SK-N-SH (cell line): ENCODE data around the gene RRAD. TPM values are rescaled to one million over a fixed set of nuclear protein-coding genes. Genes with fewer than 3 reads are reported as not detected.

ENCODE experiments used
- CTCF ChIA-PET: fragments of 300-600, 350-600 bp; formaldehyde crosslinking; extraction: SDS; loops from one replicate; lab custom pipeline; 2021; lab: Yijun Ruan, JAX
- POLR2A ChIA-PET: fragments of 350-600 bp; sonication (Branson Sonifier 250); formaldehyde crosslinking; extraction: SDS; loops from one replicate; lab custom pipeline; 2020; ENCODE audit warnings: antibody characterized with exemption, inconsistent platforms; lab: Yijun Ruan, JAX
- DNase-seq: peaks from one replicate; pipeline ENCODE4 v3.0.0; 2012
- H2AFZ ChIP-seq: fragments of 200-600 bp; sonication (generic); 2 replicates; pipeline ENCODE4 v1.8.1; 2016; ENCODE audit warnings: antibody characterized with exemption, mild to moderate bottlenecking, low read depth
- H3F3A ChIP-seq: fragments of 200-600 bp; sonication (generic); replicated peaks from 2 replicates; pipeline ENCODE3; 2016; ENCODE audit warnings: antibody characterized with exemption, mild to moderate bottlenecking; ENCODE audit not compliant: insufficient read depth
- H3K27ac ChIP-seq, 2 experiments: fragments of 200-500 bp in 1 of 2; fragments of 200-600 bp in 1 of 2; sonication (Bioruptor generic) in 1 of 2; sonication (generic), shearing (Covaris generic) in 1 of 2; 2 replicates each; pipeline versions ENCODE4 v1.5.1 to v1.6.1; 2014 to 2016; ENCODE audit warnings: low read depth in 2 of 2, inconsistent platforms in 1 of 2, low read length in 1 of 2, mild to moderate bottlenecking in 1 of 2, mixed read lengths in 1 of 2
- H3K27me3 ChIP-seq: fragments of 200-600 bp; sonication (generic), shearing (Covaris generic); 2 replicates; pipeline ENCODE4 v1.6.1; 2016; ENCODE audit warnings: mixed run types; ENCODE audit not compliant: insufficient read depth
- H3K36me3 ChIP-seq, 2 experiments: fragments of 200-500 bp in 1 of 2; fragments of 200-600 bp in 1 of 2; sonication (Bioruptor generic) in 1 of 2; sonication (generic) in 1 of 2; replicated peaks in 1 of 2; 2 replicates each; pipeline versions ENCODE3 to v1.5.1; 2014 to 2016; ENCODE audit warnings: low read length in 1 of 2, mild to moderate bottlenecking in 1 of 2; ENCODE audit not compliant: insufficient read depth in 2 of 2, control insufficient read depth in 1 of 2
- H3K4me1 ChIP-seq, 2 experiments: fragments of 200-500 bp in 1 of 2; fragments of 200-600 bp in 1 of 2; sonication (Bioruptor generic) in 1 of 2; sonication (generic), shearing (Covaris generic) in 1 of 2; 2 replicates each; pipeline versions ENCODE4 v1.5.1 to v1.6.1; 2014 to 2016; ENCODE audit warnings: low read depth in 1 of 2, low read length in 1 of 2, mixed run types in 1 of 2; ENCODE audit not compliant: insufficient read depth in 2 of 2, control insufficient read depth in 1 of 2
- H3K4me2 ChIP-seq: fragments of 200-600 bp; sonication (generic), shearing (Covaris generic); 2 replicates; pipeline ENCODE4 v1.6.1; 2017; ENCODE audit warnings: mixed run types
- H3K4me3 ChIP-seq, 2 experiments: fragments of 200-500 bp in 1 of 2; fragments of 200-600 bp in 1 of 2; sonication (Bioruptor generic) in 1 of 2; sonication (generic), shearing (Covaris generic) in 1 of 2; 2 replicates each; pipeline versions ENCODE4 v1.5.1 to v1.8.1; 2014 to 2016; ENCODE audit warnings: low read depth in 2 of 2, inconsistent platforms in 1 of 2, low read length in 1 of 2, mild to moderate bottlenecking in 1 of 2, mixed read lengths in 1 of 2, moderate library complexity in 1 of 2
- H3K79me2 ChIP-seq: fragments of 200-600 bp; sonication (generic); 2 replicates; pipeline ENCODE4 v1.8.1; 2017; ENCODE audit warnings: mild to moderate bottlenecking; ENCODE audit not compliant: insufficient read depth
- H3K9ac ChIP-seq: fragments of 200-600 bp; sonication (generic); 2 replicates; pipeline ENCODE4 v1.6.1; 2017; ENCODE audit warnings: mixed run types
- H3K9me2 ChIP-seq: fragments of 200-600 bp; sonication (generic); 2 replicates; pipeline ENCODE4 v1.6.1; 2017; ENCODE audit warnings: mixed run types
- H3K9me3 ChIP-seq: fragments of 200-600 bp; sonication (generic); 2 replicates; pipeline ENCODE4 v1.6.1; 2017; ENCODE audit warnings: mixed run types, mild to moderate bottlenecking, moderate library complexity
- H4K20me1 ChIP-seq: fragments of 200-600 bp; sonication (generic); 2 replicates; pipeline ENCODE4 v1.6.1; 2017; ENCODE audit warnings: mild to moderate bottlenecking, mixed run types; ENCODE audit not compliant: insufficient read depth
- CTCF ChIP-seq: fragments of 200-600 bp; sonication (generic); IDR thresholded peaks from 2 replicates; pipeline ENCODE4 v1.6.1; 2017; ENCODE audit warnings: antibody characterized with exemption, mild to moderate bottlenecking, moderate library complexity
- EZH2phosphoT487 ChIP-seq: fragments of 200-600 bp; sonication (generic); IDR thresholded peaks from 2 replicates; pipeline ENCODE4 v1.6.1; 2017; ENCODE audit warnings: low read depth, mixed run types, mild to moderate bottlenecking, antibody characterized with exemption, moderate library complexity, borderline replicate concordance
- GATA2 ChIP-seq: sonication (generic); formaldehyde crosslinking; IDR thresholded peaks from 2 replicates; pipeline ENCODE4 v1.5.0; 2020; ENCODE audit warnings: mild to moderate bottlenecking, missing genetic modification reagents
- JUND ChIP-seq: IDR thresholded peaks from 2 replicates; pipeline ENCODE4 v1.4.0; 2012
- MAX ChIP-seq: IDR thresholded peaks from 2 replicates; pipeline ENCODE4 v1.4.0; 2012; ENCODE audit warnings: low read depth
- MEF2A ChIP-seq: IDR thresholded peaks from 2 replicates; pipeline ENCODE4 v1.4.0; 2012; ENCODE audit warnings: low read depth, borderline replicate concordance
- MXI1 ChIP-seq: IDR thresholded peaks from 2 replicates; pipeline ENCODE4 v1.6.1; 2012; ENCODE audit warnings: mild to moderate bottlenecking, low read depth, low read length, improper control_type of control experiment
- NRF1 ChIP-seq: IDR thresholded peaks from 2 replicates; pipeline ENCODE4 v1.6.1; 2012; ENCODE audit warnings: low read depth, mild to moderate bottlenecking, low read length
- POLR2AphosphoS5 ChIP-seq: IDR thresholded peaks from 2 replicates; pipeline ENCODE4 v1.6.1; 2012; ENCODE audit warnings: low read depth, low read length
- RAD21 ChIP-seq: IDR thresholded peaks from 2 replicates; pipeline ENCODE4 v1.6.1; 2012; ENCODE audit warnings: mild to moderate bottlenecking, low read length
- RCOR1 ChIP-seq: fragments of 150-350 bp; IDR thresholded peaks from 2 replicates; pipeline ENCODE4 v1.6.1; 2017; ENCODE audit warnings: antibody characterized with exemption, low read length
- REST ChIP-seq: IDR thresholded peaks from 2 replicates; pipeline ENCODE4 v1.6.1; 2012; ENCODE audit warnings: mild to moderate bottlenecking, low read depth, low read length, moderate library complexity
- RFX5 ChIP-seq: IDR thresholded peaks from 2 replicates; pipeline ENCODE4 v1.6.1; 2012; ENCODE audit warnings: mild to moderate bottlenecking, improper control_type of control experiment, low read length
- SMC3 ChIP-seq: IDR thresholded peaks from 2 replicates; pipeline ENCODE4 v1.6.1; 2012; ENCODE audit warnings: low read depth, low read length, improper control_type of control experiment
- YY1 ChIP-seq: IDR thresholded peaks from 2 replicates; pipeline ENCODE4 v1.4.0; 2012; ENCODE audit warnings: low read depth, mild to moderate bottlenecking
- WGBS: methylation state at CpG from one replicate; pipeline ENCODE4 v1.1.6; 2017; ENCODE audit warnings: low lambda C conversion rate; 5-methylcytosine and 5-hydroxymethylcytosine counted together
- polyA plus RNA-seq, 3 experiments: library from polyadenylated mRNA; depleted of rRNA; stranded (reverse); fragments of >200 nt; gene quantifications; 2 replicates each; pipeline ENCODE4 v1.2.3, GENCODE V29; 2012
- TF ChIP-seq, protein P1 (sequence below): fragments of 150-350 bp; IDR thresholded peaks from 2 replicates; pipeline ENCODE4 v1.6.1; 2016; ENCODE audit warnings: mild to moderate bottlenecking, low read depth, low read length

The RRAD gene
- polyA plus RNA-seq, 1 of the 3 experiments (the other 2 are of a cell fraction), result 9.3 TPM

GRCh38 chr16:66926171-66926947, 1.0 kb upstream of the RRAD start:
- Histone ChIP-seq H3K9me3 (no peaks in the 10 kb centered on the region), H3K9ac (0 out of 2 replicates have a peak overlapping the region, but pooled peaks have one; percentile 25), H3K27me3 (no peaks in the 10 kb centered on the region), H3K9me2 (no peaks in the 10 kb centered on the region), H3K4me2 (no peak overlapping the region), H3F3A (peaks cover 11% of the 10 kb centered on the region), H2AFZ (no peak overlapping the region), H3K27ac (peak overlapping the region in 1 of 2 experiments; percentile 71; a peak in 2 of 4 replicates), H3K79me2 (no peaks in the 10 kb centered on the region), H3K4me1 (peaks cover 4 to 13% of the 10 kb centered on the region in 2 experiments; a peak in 3 of 4 replicates)
- DNase-seq, result no peak
- POLR2A ChIA-PET, result no interaction called here
- TF ChIP-seq MAX (0 out of 2 replicates have a peak, but pooled peaks have one; percentile 0), NRF1 (no peak)
- TF ChIP-seq, all 33 proteins: peak for 1
- Histone ChIP-seq H3K4me3 (no peak overlapping the region), H3K36me3 (no peaks in the 10 kb centered on the region), H4K20me1 (no peaks in the 10 kb centered on the region)
- 82% methylated on average over 4 of the region's 5 CpGs for WGBS
- CTCF ChIA-PET, result interaction anchor here (0.8 to 13.6 kb wide), 9 partner anchors 13 to 91 kb away, joined by 3 to 174 read pairs (median 4); partner anchors contain the start of gene CES3

GRCh38 chr16:66924527-66925321, 611 bp downstream of the RRAD start:
- H4K20me1 ChIP-seq, result no peaks in the 10 kb centered on the region
- H3K4me3 ChIP-seq, result peak overlapping the region in 1 of 2 experiments; percentile 37; a peak in 2 of 4 replicates
- no peak overlapping the region for H3K27ac ChIP-seq
- no peaks in the 10 kb centered on the region for H3K9me2 ChIP-seq
- TF ChIP-seq, protein P1, sequence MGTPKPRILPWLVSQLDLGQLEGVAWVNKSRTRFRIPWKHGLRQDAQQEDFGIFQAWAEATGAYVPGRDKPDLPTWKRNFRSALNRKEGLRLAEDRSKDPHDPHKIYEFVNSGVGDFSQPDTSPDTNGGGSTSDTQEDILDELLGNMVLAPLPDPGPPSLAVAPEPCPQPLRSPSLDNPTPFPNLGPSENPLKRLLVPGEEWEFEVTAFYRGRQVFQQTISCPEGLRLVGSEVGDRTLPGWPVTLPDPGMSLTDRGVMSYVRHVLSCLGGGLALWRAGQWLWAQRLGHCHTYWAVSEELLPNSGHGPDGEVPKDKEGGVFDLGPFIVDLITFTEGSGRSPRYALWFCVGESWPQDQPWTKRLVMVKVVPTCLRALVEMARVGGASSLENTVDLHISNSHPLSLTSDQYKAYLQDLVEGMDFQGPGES, result no peak
- TF ChIP-seq RFX5 (no peak), YY1 (no peak), RAD21 (0 out of 2 replicates have a peak, but pooled peaks have one; percentile 18), REST (no peak), JUND (no peak), POLR2AphosphoS5 (no peak), GATA2 (no peak), SMC3 (peak; percentile 31; the same call in 1 of the 2 replicates), EZH2phosphoT487 (no peak), MXI1 (no peak), MEF2A (no peak), MAX (no peak), RCOR1 (no peak), CTCF (peak; percentile 50)
- WGBS, result 49% methylated on average over 21 of the region's 72 CpGs
- peaks cover 8% of the 10 kb centered on the region for H3F3A ChIP-seq
- no peaks in the 10 kb centered on the region for H3K79me2 ChIP-seq
- H2AFZ ChIP-seq, result no peak overlapping the region
- POLR2A ChIA-PET, result no interaction called here
- H3K36me3 ChIP-seq, result no peaks in the 10 kb centered on the region
- no peaks in the 10 kb centered on the region for H3K9me3 ChIP-seq
- no peaks in the 10 kb centered on the region for H3K27me3 ChIP-seq
- CTCF ChIA-PET, result interaction anchor here (0.7 to 13.6 kb wide), 8 partner anchors 8 to 93 kb away, joined by 3 to 174 read pairs (median 4); partner anchors contain the start of gene CES3
- H3K4me1 ChIP-seq, result peaks cover 4 to 13% of the 10 kb centered on the region in 2 experiments; a peak in 3 of 4 replicates
- no peak overlapping the region for H3K4me2 ChIP-seq
- DNase-seq, result peak; percentile 94
- no peak overlapping the region for H3K9ac ChIP-seq
